H1 (cell line): Measurements from ENCODE around the gene RAD51C. TPM values are rescaled to one million over a fixed set of nuclear protein-coding genes. Genes with fewer than 3 reads are reported as not detected.

Source experiments
- EP300 ChIP-seq, 2 experiments: IDR thresholded peaks; 1 replicate in 1 of 2; 2 replicates in 1 of 2; pipeline ENCODE4 v1.6.1; 2011 to 2012; ENCODE audit warnings: low read depth in 2 of 2, low read length in 2 of 2, mild to moderate bottlenecking in 2 of 2, borderline replicate concordance in 1 of 2, inconsistent platforms in 1 of 2, moderate library complexity in 1 of 2
- JUN ChIP-seq: IDR thresholded peaks from 2 replicates; pipeline ENCODE4 v1.6.1; 2011; ENCODE audit warnings: low read depth, mild to moderate bottlenecking, improper control_type of control experiment, low read length
- JUND ChIP-seq: IDR thresholded peaks from 2 replicates; pipeline ENCODE4 v1.6.1; 2011; ENCODE audit warnings: mild to moderate bottlenecking, improper control_type of control experiment, low read length
- SP4 ChIP-seq: IDR thresholded peaks from 2 replicates; pipeline ENCODE4 v1.6.1; 2012; ENCODE audit warnings: low read length, inconsistent platforms
- TCF12 ChIP-seq: IDR thresholded peaks from 2 replicates; pipeline ENCODE4 v1.6.1; 2011; ENCODE audit warnings: low read depth, mild to moderate bottlenecking, low read length
- polyA plus RNA-seq, 7 experiments: library from polyadenylated mRNA; depleted of rRNA in 3 of 7; stranded (reverse) in 5 of 7; unstranded in 2 of 7; fragments of >200 nt in 5 of 7; fragments of 200-250 nt in 2 of 7; gene quantifications; 1 replicate in 5 of 7; 2 replicates in 1 of 7; 4 replicates in 1 of 7; pipeline versions ENCODE4 v1.2.1 to v1.2.3, GENCODE V29; 2011 to 2013; ENCODE audit warnings: missing spikeins in 2 of 7, mixed read lengths in 2 of 7
- total RNA-seq: library from RNA; stranded (reverse); fragmentation: NEBNext Ultra II Directional; extraction: Animal tissue kit (Norgen Biotek cat#: 25700); gene quantifications from 2 replicates; pipeline ENCODE4 v1.2.1, GENCODE V29; 2021
- TF ChIP-seq, protein P1 (sequence below): fragments of 300-600 bp; sonication (generic); IDR thresholded peaks from 2 replicates; pipeline ENCODE4 v1.7.1; 2012; ENCODE audit warnings: low read length, moderate library complexity, mild to moderate bottlenecking, inconsistent platforms; ENCODE audit not compliant: insufficient replicate concordance
- TF ChIP-seq, protein P2 (sequence below): IDR thresholded peaks from 2 replicates; pipeline ENCODE4 v1.6.1; 2011; ENCODE audit warnings: low read depth, mild to moderate bottlenecking, low read length; ENCODE audit not compliant: insufficient read depth

Gene RAD51C
- total and polyA plus RNA-seq, 2 of the 8 experiments (the other 6 are each of a cell fraction or from before 2014, with no cell fraction given) = 10.4 to 21.7 TPM

DNA sequence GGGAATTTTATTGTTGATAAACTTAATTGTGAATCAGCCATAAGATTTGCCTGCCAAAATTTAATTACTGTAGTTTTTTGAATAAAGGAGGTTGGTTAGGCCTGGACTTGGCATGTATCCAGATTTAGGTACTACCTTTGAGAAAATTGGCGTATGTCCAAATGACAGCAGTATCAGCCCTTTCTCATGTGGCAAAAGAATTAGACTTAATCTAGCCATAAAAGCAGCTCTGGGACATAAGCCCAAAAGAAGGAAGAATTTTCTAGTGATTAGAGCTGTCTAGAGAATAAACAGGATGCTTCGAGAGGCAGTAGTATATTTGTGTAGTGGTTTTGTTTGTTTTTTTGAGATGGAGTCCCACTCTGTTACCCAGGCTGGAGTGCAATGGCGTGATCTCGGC is 91.0 kb downstream of the RAD51C start (continued):
- TF ChIP-seq, protein P1, sequence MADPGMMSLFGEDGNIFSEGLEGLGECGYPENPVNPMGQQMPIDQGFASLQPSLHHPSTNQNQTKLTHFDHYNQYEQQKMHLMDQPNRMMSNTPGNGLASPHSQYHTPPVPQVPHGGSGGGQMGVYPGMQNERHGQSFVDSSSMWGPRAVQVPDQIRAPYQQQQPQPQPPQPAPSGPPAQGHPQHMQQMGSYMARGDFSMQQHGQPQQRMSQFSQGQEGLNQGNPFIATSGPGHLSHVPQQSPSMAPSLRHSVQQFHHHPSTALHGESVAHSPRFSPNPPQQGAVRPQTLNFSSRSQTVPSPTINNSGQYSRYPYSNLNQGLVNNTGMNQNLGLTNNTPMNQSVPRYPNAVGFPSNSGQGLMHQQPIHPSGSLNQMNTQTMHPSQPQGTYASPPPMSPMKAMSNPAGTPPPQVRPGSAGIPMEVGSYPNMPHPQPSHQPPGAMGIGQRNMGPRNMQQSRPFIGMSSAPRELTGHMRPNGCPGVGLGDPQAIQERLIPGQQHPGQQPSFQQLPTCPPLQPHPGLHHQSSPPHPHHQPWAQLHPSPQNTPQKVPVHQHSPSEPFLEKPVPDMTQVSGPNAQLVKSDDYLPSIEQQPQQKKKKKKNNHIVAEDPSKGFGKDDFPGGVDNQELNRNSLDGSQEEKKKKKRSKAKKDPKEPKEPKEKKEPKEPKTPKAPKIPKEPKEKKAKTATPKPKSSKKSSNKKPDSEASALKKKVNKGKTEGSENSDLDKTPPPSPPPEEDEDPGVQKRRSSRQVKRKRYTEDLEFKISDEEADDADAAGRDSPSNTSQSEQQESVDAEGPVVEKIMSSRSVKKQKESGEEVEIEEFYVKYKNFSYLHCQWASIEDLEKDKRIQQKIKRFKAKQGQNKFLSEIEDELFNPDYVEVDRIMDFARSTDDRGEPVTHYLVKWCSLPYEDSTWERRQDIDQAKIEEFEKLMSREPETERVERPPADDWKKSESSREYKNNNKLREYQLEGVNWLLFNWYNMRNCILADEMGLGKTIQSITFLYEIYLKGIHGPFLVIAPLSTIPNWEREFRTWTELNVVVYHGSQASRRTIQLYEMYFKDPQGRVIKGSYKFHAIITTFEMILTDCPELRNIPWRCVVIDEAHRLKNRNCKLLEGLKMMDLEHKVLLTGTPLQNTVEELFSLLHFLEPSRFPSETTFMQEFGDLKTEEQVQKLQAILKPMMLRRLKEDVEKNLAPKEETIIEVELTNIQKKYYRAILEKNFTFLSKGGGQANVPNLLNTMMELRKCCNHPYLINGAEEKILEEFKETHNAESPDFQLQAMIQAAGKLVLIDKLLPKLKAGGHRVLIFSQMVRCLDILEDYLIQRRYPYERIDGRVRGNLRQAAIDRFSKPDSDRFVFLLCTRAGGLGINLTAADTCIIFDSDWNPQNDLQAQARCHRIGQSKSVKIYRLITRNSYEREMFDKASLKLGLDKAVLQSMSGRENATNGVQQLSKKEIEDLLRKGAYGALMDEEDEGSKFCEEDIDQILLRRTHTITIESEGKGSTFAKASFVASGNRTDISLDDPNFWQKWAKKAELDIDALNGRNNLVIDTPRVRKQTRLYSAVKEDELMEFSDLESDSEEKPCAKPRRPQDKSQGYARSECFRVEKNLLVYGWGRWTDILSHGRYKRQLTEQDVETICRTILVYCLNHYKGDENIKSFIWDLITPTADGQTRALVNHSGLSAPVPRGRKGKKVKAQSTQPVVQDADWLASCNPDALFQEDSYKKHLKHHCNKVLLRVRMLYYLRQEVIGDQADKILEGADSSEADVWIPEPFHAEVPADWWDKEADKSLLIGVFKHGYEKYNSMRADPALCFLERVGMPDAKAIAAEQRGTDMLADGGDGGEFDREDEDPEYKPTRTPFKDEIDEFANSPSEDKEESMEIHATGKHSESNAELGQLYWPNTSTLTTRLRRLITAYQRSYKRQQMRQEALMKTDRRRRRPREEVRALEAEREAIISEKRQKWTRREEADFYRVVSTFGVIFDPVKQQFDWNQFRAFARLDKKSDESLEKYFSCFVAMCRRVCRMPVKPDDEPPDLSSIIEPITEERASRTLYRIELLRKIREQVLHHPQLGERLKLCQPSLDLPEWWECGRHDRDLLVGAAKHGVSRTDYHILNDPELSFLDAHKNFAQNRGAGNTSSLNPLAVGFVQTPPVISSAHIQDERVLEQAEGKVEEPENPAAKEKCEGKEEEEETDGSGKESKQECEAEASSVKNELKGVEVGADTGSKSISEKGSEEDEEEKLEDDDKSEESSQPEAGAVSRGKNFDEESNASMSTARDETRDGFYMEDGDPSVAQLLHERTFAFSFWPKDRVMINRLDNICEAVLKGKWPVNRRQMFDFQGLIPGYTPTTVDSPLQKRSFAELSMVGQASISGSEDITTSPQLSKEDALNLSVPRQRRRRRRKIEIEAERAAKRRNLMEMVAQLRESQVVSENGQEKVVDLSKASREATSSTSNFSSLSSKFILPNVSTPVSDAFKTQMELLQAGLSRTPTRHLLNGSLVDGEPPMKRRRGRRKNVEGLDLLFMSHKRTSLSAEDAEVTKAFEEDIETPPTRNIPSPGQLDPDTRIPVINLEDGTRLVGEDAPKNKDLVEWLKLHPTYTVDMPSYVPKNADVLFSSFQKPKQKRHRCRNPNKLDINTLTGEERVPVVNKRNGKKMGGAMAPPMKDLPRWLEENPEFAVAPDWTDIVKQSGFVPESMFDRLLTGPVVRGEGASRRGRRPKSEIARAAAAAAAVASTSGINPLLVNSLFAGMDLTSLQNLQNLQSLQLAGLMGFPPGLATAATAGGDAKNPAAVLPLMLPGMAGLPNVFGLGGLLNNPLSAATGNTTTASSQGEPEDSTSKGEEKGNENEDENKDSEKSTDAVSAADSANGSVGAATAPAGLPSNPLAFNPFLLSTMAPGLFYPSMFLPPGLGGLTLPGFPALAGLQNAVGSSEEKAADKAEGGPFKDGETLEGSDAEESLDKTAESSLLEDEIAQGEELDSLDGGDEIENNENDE = no peak
- no peak for TF ChIP-seq JUN
- TF ChIP-seq JUND = no peak
- TF ChIP-seq EP300 (IDR thresholded peaks at IDR 0.05; ENCODE audit: borderline replicate concordance in 1 of 2, low read depth in 2 of 2, low read length in 2 of 2) = no peak
- no peak for TF ChIP-seq TCF12
- TF ChIP-seq, protein P2, sequence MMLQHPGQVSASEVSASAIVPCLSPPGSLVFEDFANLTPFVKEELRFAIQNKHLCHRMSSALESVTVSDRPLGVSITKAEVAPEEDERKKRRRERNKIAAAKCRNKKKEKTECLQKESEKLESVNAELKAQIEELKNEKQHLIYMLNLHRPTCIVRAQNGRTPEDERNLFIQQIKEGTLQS = no peak
- no peak for TF ChIP-seq SP4
